ENCODE measurements around the gene ASB9.

- TF ChIP-seq CTCF (IDR thresholded peaks at IDR 0.05) (no peak), POLR2AphosphoS5 (IDR thresholded peaks at IDR 0.05) (no peak), EP300 (IDR thresholded peaks at IDR 0.05) (no peak), POLR2A (IDR thresholded peaks at IDR 0.05) (no peak)
These were observed 49.2 kb upstream of the ASB9 start for GRCh38 chrX:15319075-15319474.
